Lower leg skin (tissue), 4 donors: Measurements from ENCODE around the gene CWC27. TPM values are rescaled to one million over a fixed set of nuclear protein-coding genes. Genes with fewer than 3 reads are reported as not detected.

Experiments
- DNase-seq, 2 donors: peaks; one replicate each; pipeline ENCODE4 v3.0.0-alpha.2; 2019; ENCODE audit warnings: low spot score in 2 of 2
- H3K4me3 ChIP-seq: fragments of 200-600 bp; sonication (generic); 2 replicates; pipeline ENCODE4 v1.5.1; 2017; ENCODE audit warnings: mild to moderate bottlenecking, low read depth; ENCODE audit not compliant: poor library complexity, severe bottlenecking
- POLR2A ChIP-seq, 2 donors: fragments of 450-650 bp; IDR thresholded peaks; one replicate each; pipeline ENCODE4 v1.6.1; 2016 to 2017; ENCODE audit warnings: antibody characterized with exemption in 2 of 2, mild to moderate bottlenecking in 1 of 2, moderate library complexity in 1 of 2
- WGBS, 2 donors: methylation state at CpG; one replicate each; pipeline ENCODE4 v1.1.5; 2018; 5-methylcytosine and 5-hydroxymethylcytosine counted together
- intact Hi-C: fragments of 100-400 bp; cut with DNase I; formaldehyde crosslinking; loops from one replicate; pipeline ENCODE4 v1.15.0; 2023; ENCODE audit warnings: low total_unique reads
- total RNA-seq, 4 donors: library from RNA; depleted of rRNA; stranded (reverse); fragments of >200 nt; gene quantifications; one replicate each; pipeline ENCODE4 v1.1.0, GENCODE V29; 2016
- TF ChIP-seq, protein P1 (sequence below), 3 donors: fragments of 450-650 bp; IDR thresholded peaks; one replicate each; pipeline ENCODE4 v1.5.1; 2016; ENCODE audit warnings: antibody characterized with exemption in 3 of 3, mild to moderate bottlenecking in 3 of 3, moderate library complexity in 2 of 3

Gene CWC27
- total RNA-seq, 4 donors from 2014 or later, result 10.3 to 17.8 (median 13.7) TPM

DNA sequence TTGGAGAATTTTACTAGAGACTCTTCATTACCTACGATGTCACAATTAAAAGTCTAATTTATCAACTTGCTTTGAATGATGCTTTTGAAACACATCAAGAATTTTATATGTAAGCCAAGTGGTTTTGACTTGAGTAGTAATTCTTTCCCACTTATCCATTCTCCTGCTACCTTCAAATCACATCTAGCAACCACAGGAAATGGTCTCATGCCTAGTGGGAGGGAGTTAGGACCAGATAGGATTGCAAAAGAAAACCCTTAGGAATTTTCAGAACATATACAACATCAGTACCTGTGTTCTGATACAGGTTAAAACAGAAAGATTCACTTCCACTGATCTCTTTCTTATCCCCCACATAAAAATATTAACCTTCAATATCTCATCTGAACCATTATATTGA, 260.4 kb downstream of the CWC27 start:
- intact Hi-C loops, result no loop called here
- DNase-seq, result no peak
- TF ChIP-seq, protein P1, sequence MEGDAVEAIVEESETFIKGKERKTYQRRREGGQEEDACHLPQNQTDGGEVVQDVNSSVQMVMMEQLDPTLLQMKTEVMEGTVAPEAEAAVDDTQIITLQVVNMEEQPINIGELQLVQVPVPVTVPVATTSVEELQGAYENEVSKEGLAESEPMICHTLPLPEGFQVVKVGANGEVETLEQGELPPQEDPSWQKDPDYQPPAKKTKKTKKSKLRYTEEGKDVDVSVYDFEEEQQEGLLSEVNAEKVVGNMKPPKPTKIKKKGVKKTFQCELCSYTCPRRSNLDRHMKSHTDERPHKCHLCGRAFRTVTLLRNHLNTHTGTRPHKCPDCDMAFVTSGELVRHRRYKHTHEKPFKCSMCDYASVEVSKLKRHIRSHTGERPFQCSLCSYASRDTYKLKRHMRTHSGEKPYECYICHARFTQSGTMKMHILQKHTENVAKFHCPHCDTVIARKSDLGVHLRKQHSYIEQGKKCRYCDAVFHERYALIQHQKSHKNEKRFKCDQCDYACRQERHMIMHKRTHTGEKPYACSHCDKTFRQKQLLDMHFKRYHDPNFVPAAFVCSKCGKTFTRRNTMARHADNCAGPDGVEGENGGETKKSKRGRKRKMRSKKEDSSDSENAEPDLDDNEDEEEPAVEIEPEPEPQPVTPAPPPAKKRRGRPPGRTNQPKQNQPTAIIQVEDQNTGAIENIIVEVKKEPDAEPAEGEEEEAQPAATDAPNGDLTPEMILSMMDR (IDR thresholded peaks at IDR 0.05), result no peak
- no peak for TF ChIP-seq POLR2A (IDR thresholded peaks at IDR 0.05)
- WGBS, 2 donors, result 90 to 100% methylated on average over 1 of the region's 1 CpG
- no peak overlapping the region for H3K4me3 ChIP-seq

DNA sequence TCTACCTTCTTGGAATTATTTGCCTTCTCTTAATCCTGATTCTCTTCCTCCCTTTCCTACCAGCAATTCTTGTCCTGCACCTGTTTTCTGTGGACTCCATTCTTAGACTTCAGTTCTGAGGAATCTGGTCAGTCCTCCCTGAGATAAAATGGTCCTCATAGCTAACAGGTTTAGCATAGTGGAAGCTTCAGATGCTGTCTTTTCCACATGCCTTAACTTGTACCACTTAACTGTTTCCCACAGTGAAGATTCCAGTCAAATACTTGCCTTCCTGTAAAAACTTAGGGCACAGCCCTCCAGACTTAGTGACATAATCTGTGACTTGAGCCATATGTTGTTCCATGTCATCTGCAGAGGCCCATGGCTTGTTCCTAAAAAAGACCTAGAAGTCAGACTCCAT, 261.3 kb downstream of the CWC27 start:
- no peak overlapping the region for H3K4me3 ChIP-seq
- intact Hi-C loops, result no loop called here
- no peak for TF ChIP-seq POLR2A (IDR thresholded peaks at IDR 0.05)
- TF ChIP-seq, protein P1 (IDR thresholded peaks at IDR 0.05), result no peak
- no peak for DNase-seq

DNA sequence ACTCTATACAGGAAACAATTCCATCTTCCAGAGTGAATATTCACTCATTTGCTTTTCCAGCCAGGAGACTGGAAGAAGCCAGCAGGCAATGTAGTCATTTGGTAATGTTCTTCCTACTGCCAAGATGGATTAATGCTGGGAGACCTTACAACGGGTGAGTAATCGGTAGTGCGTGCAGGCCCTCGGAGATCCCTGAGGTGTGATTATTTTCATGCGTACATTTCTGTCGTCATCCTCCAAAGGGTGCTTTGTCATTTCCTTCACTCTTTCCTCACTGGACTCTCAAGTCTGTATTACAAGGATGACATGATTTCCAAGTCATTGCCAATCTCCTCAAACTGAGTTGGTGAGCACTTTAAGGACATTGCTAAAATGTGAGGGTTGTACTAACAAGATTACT, 263.5 kb downstream of the CWC27 start:
- DNase-seq, result no peak
- intact Hi-C loops, result no loop called here
- TF ChIP-seq, protein P1 (IDR thresholded peaks at IDR 0.05), result no peak
- TF ChIP-seq POLR2A (IDR thresholded peaks at IDR 0.05), result no peak
- H3K4me3 ChIP-seq, result no peak overlapping the region
- 90 to 93% methylated on average over 6 of the region's 6 CpGs for WGBS, 2 donors

DNA sequence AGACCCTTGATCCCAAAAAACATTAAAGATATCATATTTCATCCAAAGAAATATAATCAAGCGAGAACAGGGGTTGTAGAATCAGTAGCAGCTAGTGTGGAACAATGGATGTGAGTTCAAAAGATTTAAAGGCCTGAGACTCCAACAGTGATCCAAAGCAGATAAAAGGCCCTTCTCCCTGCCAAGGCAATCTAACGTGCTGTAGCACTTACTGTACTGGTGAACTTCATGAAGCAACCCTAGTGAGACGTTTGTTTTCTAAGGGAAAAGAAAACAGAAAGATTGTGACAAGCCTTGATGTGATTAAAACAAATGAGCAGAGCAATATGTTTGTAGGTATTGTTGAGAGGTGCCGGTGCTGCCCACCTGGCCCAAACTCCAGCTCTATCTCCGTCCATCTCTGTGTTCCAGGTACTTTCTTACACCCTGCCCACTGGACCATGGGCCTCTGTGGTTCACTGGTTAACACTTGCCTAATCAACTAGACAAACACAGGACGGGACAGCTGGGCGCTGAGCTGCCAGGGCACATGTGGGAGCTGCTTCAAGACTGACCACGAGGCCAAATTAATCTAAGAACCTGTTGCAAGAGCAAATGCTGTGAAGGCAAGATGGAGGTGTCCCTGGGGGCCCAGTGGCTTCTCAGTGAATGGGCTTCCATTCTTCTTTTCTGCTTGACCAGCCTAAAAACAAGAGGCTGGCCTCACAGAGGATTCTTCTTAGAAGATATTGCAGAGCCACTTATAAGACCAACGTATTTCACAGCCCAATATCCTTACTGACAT, 265.5 kb downstream of the CWC27 start:
- WGBS, 2 donors, result 80 to 85% methylated on average over 9 of the region's 9 CpGs
- no peak for DNase-seq
- H3K4me3 ChIP-seq, result no peak overlapping the region
- no peak for TF ChIP-seq POLR2A (IDR thresholded peaks at IDR 0.05)
- TF ChIP-seq, protein P1 (IDR thresholded peaks at IDR 0.05), result no peak
- intact Hi-C loops, result no loop called here

DNA sequence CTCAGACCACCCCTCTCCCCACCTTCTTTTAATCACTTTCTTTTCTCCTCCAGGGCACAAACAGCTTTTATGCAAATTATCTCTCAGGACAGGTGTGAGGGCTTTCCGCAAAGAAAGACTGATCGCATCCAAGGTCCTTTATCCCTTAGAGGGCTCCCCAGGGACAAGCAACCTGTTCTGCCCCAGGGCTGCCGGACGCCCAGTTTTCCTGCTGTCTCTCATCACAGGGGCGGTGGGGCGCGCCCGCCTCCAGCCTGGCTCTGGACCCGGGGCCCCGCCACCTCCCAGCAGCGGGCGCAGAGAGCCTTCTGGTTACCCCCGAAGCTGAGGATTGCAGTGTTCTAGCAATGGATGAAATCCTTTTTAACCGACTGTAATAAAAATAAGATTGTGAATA, 266.1 kb downstream of the CWC27 start:
- DNase-seq, result no peak

More for the DNA sequence above, 266.1 kb downstream of the CWC27 start:
- TF ChIP-seq POLR2A (IDR thresholded peaks at IDR 0.05), result no peak
- TF ChIP-seq, protein P1 (IDR thresholded peaks at IDR 0.05), result no peak
- intact Hi-C loops, result no loop called here
- no peak overlapping the region for H3K4me3 ChIP-seq
- 43 to 47% methylated on average over 14 of the region's 14 CpGs for WGBS, 2 donors
